GM21717 (cell line): ENCODE results near the gene ZC3H15.
A peak's percentile ranks its signal among the peaks of the same experiment; 100 is the strongest.
"Not testable (repeated sequence)": the region's sequence is repeated elsewhere in the genome, so short reads cannot be mapped to it uniquely, and the experiment has no call there.

ENCODE experiments used
- ATAC-seq: cut with Tn5 transposase; IDR thresholded peaks from one replicate; pipeline ENCODE4 v1.9.1; 2021; ENCODE audit warnings: mild to moderate bottlenecking, moderate library complexity; ENCODE audit not compliant: unreplicated experiment

The ZC3H15 gene

DNA sequence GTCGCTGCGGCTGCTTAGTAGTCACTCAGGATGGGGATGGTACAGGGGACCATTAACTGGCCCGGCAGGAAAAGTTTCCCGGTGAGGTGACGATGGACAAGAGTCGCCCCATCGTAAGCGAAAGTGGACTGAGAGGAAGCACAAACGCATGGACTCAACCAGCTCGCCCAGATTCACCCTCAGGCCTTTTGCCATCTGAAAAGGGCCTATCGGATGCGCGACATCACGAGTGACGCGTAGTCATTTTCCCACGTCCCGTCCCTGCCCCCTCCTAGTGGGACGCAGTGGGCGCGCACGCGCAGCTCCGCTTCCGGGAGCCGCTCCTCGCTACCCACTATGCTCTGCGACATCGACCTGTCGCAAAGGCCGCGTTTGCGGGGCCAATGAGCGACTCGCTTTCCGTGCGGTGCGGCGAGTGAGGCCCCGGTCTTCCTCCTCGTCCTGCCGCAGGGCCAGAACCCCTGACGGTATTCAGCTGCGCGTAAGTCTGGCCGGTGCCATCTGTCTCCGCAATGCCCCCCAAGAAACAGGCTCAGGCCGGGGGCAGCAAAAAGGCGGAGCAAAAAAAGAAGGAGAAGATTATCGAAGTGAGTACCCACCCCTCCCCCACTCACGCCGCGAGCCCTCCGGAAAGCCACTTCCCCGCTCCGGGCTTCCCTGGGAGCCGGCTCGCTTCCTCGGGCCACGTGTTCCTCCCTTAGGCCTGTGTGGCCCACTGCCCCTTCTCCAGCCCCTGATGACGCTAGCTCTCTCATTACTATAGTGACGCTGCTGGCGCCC is at the start of gene ZC3H15:
Gene ZC3H15 (plus strand): TSS at position 390 of the 780 bp plus-strand sequence. CDS start 123 bp downstream, at position 513.
- ATAC-seq: peak; percentile 83

GRCh38 chr2:186437719-186438118 is 48.3 kb upstream of the ZC3H15 start:
- ATAC-seq: no peak

GRCh38 chr2:186439673-186440095 is 46.4 kb upstream of the ZC3H15 start:
- ATAC-seq: not testable (repeated sequence)

DNA sequence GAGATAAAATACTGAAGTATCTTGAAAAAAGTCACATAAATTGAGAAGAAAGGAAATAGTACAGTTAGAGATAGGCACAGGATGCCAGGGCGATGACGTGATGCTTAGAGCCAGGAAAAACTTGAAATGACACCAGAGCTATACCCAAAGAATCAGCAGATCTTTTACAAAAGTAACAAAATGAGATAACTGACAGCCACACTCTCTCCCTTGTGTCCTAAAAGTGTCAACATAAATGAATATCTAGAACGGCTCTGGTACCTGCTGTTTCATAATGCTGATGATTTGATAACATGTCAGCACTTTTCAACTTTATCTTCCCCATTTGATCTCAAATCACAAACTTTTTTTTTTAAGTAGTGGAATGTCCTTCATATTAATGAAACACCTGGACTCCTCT is 45.6 kb upstream of the ZC3H15 start:
- ATAC-seq: no peak

- ATAC-seq: no peak
These were observed 43.2 kb upstream of the ZC3H15 start for GRCh38 chr2:186442885-186443284.

- no peak for ATAC-seq
These were observed 42.2 kb upstream of the ZC3H15 start for GRCh38 chr2:186443851-186444250.

DNA sequence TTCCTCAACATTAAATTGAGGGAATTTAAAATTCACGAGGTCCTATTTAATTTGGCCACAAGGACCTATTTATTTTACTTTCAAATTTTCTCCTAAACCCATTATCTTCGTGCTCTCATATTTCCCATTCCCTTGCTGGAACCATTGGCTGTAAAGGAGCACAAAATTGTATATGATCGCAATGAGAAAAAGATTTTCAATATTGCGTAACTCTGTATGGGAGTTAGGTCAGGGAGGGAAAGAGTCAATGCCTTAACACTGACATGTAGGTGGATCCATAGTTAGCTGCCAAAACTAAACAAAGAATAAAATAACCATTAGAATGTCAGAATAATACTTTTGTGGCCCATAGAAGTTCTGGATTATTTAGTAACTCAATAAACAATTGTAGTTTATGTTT is 40.6 kb upstream of the ZC3H15 start:
- ATAC-seq: no peak

DNA sequence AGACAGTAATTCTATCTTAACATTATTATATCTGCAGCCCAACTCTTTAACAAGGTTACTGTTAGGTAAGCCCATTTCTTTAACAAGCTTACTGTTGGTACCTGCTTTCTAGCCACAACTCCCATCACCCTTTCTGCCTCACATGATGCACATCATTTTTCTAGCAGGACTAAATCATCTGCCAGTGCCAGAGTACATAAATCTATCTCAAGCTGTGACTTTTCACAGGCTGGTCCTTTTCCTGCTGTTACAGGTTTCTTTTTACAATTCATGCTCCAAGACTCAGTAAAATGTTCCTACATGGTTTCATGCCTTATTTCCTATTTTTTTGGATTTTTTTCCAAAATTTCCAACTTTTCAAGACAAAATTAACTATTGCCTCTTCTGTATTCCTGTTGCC is 30.4 kb upstream of the ZC3H15 start:
- no peak for ATAC-seq

GRCh38 chr2:186456941-186457340 is 29.1 kb upstream of the ZC3H15 start:
- ATAC-seq: no peak

GRCh38 chr2:186457908-186458307 is 28.2 kb upstream of the ZC3H15 start:
- no peak for ATAC-seq

DNA sequence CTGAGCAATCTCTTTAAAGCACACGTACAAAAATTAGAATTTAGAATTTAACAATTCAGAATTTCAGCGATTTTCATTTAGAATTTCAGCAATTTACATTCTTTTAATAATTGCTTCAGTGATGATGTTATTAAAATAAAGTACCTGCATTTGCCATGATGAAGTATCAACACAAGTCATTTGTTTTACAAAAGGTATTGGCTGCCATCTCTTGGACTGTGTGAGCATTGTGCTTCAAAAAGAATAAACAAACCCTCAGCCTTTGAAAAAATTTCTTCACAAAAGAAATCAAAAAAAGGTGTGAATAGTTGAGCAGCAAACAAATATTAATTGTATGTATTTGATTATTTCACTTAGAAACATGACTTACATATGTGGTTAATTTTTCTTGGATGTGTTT is 27.1 kb upstream of the ZC3H15 start:
- ATAC-seq: no peak

GRCh38 chr2:186460465-186460864 is 25.6 kb upstream of the ZC3H15 start:
- ATAC-seq: peak; percentile 72

GRCh38 chr2:186466743-186467142 is 19.3 kb upstream of the ZC3H15 start:
- no peak for ATAC-seq

DNA sequence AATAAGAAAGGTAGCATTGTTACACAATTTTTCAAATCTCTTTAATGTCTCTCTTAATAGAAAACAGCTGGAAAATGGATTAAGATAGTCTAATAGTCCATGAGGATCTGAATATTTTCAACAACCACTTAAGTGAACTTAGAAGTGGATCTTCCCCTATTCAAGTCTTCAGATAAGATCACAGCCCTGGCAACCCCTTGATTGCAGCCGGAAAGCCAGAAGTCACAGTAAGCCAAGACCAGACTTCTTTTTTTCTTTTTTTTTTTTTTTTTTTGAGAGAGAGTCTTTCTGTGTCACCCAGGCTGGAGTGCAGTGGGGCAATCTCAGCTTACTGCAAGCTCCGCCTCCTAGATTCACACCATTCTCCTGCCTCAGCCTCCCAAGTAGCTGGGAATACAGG is 18.6 kb upstream of the ZC3H15 start:
- ATAC-seq: no peak

DNA sequence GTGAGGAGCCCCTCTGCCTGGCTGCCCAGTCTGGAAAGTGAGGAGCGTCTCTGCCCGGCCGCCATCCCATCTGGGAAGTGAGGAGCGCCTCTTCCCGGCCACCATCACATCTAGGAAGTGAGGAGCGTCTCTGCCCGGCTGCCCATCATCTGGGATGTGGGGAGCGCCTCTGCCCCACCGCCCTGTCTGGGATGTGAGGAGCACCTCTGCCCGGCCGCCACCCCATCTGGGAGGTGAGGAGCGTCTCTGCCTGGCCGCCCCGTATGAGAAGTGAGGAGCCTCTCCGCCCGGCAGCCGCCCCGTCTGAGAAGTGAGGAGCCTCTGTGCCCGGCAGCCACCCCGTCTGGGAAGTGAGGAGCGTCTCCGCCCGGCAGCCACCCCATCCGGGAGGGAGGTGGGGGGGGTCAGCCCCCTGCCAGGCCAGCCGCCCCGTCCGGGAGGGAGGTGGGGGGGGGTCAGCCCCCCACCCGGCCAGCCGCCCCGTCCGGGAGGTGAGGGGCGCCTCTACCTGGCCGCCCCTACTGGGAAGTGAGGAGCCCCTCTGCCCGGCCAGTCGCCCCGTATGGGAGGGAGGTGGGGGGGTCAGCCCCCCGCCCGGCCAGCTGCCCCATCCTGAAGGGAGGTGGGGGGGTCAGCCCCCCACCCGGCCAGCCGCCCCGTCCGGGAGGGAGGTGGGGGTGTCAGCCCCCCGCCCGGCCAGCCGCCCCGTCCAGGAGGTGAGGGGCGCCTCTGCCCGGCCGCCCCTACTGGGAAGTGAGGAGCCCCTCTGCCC is 13.2 kb upstream of the ZC3H15 start:
- ATAC-seq: not testable (repeated sequence)

DNA sequence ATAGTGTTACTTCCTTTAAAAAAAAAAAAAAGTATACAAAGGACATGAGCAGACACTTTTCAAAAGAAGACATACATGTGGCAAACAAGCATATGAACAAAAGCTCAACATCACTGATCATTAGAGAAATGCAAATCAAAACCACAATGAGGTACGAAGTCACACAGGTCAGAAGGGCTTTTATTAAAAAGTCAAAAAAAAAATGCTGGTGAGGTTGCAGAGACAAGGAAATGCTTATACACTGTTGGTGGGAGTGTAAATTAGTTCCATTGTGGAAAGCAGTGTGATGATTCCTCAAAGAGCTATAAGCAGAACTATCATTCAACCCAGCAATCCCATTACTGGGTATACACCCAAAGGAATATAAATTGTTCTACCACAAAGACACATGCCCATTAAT is 11.8 kb upstream of the ZC3H15 start:
- not testable (repeated sequence) for ATAC-seq

- ATAC-seq: peak; percentile 64
These were observed 8.3 kb upstream of the ZC3H15 start for GRCh38 chr2:186477790-186478189.

GRCh38 chr2:186480991-186481390 is 5.1 kb upstream of the ZC3H15 start:
- no peak for ATAC-seq

DNA sequence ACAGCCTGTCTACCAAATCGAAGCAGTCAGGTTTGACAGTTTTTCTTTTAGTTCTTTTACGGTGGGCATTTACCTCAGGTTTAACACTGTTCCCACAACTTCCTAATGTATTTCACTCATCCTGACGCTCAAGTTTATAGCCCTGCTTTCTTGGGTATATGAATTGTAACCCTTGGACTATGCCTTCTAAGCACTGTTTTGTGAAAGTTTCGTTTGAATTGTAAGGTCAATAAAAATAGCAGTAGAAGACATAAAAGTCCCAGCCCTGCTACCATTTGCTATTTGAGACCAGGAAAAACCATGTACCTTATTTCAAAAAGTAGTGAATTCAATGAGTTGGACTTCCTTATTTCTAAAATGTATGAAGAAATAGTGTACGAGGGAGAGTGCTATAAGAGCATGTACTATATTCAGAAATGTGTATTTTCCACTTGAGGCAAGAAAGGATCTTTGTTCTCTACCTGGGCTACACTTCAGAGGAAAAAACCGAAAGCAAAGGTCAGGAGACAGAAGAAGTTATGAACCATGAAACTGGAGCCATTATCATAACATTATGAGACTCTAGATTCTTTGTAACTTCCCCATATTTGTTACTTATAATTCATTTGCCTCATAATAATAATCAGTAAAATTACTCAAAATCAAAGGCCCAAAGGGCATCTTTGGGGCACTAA is 1.9 kb upstream of the ZC3H15 start:
- no peak for ATAC-seq

GRCh38 chr2:186485576-186485870 is 537 bp upstream of the ZC3H15 start:
- ATAC-seq: no peak
